Gastrocnemius medialis (tissue), 4 donors: ENCODE measurements around the gene RASSF8. TPM values are rescaled to one million over a fixed set of nuclear protein-coding genes. Genes with fewer than 3 reads are reported as not detected.

ENCODE experiments used
- ATAC-seq, 2 donors: fragments of 150-250 bp; one replicate each; pipeline ENCODE4 v1.9.1; 2016
- DNase-seq, 2 donors: peaks; one replicate each; pipeline ENCODE4 v3.0.0-alpha.2; 2019
- H3K27ac ChIP-seq, 4 donors: fragments of 200-600 bp; sonication (generic); 1 replicate in 1 of 4; 2 replicates in 3 of 4; pipeline ENCODE4 v1.5.1; 2016 to 2018; ENCODE audit warnings: mild to moderate bottlenecking in 2 of 4, moderate library complexity in 1 of 4
- H3K27me3 ChIP-seq, 3 donors: fragments of 200-600 bp; sonication (generic) in 2 of 3; 1 replicate in 1 of 3; 2 replicates in 2 of 3; pipeline versions ENCODE4 v1.5.1 to v1.6.0; 2016 to 2019; ENCODE audit warnings: mild to moderate bottlenecking in 1 of 3, moderate library complexity in 1 of 3
- H3K36me3 ChIP-seq, 2 donors: fragments of 200-600 bp; sonication (generic) in 1 of 2; one replicate each; pipeline ENCODE4 v1.5.1; 2017 to 2018
- H3K4me1 ChIP-seq, 2 donors: fragments of 200-600 bp; sonication (generic) in 1 of 2; one replicate each; pipeline ENCODE4 v1.5.1; 2016 to 2017; ENCODE audit warnings: mild to moderate bottlenecking in 2 of 2
- H3K4me3 ChIP-seq, 4 donors: fragments of 200-600 bp; sonication (generic) in 3 of 4; 1 replicate in 1 of 4; 2 replicates in 3 of 4; pipeline ENCODE4 v1.5.1; 2016 to 2019; ENCODE audit warnings: mild to moderate bottlenecking in 2 of 4
- H3K9me3 ChIP-seq, 3 donors: fragments of 200-600 bp; sonication (generic) in 2 of 3; 1 replicate in 1 of 3; 2 replicates in 2 of 3; pipeline ENCODE4 v1.5.1; 2016 to 2019
- POLR2A ChIP-seq, 2 donors: fragments of 450-650 bp; IDR thresholded peaks; one replicate each; pipeline ENCODE4 v1.6.1; 2017; ENCODE audit warnings: antibody characterized with exemption in 2 of 2, mild to moderate bottlenecking in 2 of 2, moderate library complexity in 2 of 2
- in situ Hi-C, 4 donors: fragments of 200-750 bp; cut with MboI; loops; one replicate each; pipeline versions ENCODE4 v1.15.0 to v1.8.0; 2017; ENCODE audit warnings: low sequenced_read_pairs in 4 of 4
- intact Hi-C: fragments of 100-400 bp; cut with DNase I; formaldehyde crosslinking; loops from one replicate; pipeline ENCODE4 v1.15.1; 2023; ENCODE audit warnings: low total_unique reads
- total RNA-seq, 4 donors: library from RNA; depleted of rRNA; stranded (reverse); fragments of >200 nt; gene quantifications; one replicate each; pipeline versions ENCODE4 v1.1.0 to v1.2.3, GENCODE V29; 2016
- TF ChIP-seq, protein P1 (sequence below), 5 experiments: fragments of 450-650 bp in 3 of 5; fragments of 200-600 bp in 2 of 5; sonication (generic) in 2 of 5; IDR thresholded peaks in 4 of 5; conservative IDR thresholded peaks in 1 of 5; 1 replicate in 4 of 5; 2 replicates in 1 of 5; pipeline ENCODE4 v1.5.1; 2016 to 2019; ENCODE audit warnings: antibody characterized with exemption in 5 of 5, mild to moderate bottlenecking in 3 of 5, moderate library complexity in 3 of 5

Gene RASSF8
- total RNA-seq, 4 donors from 2014 or later, result 23.6 to 36.8 (median 28.0) TPM

DNA sequence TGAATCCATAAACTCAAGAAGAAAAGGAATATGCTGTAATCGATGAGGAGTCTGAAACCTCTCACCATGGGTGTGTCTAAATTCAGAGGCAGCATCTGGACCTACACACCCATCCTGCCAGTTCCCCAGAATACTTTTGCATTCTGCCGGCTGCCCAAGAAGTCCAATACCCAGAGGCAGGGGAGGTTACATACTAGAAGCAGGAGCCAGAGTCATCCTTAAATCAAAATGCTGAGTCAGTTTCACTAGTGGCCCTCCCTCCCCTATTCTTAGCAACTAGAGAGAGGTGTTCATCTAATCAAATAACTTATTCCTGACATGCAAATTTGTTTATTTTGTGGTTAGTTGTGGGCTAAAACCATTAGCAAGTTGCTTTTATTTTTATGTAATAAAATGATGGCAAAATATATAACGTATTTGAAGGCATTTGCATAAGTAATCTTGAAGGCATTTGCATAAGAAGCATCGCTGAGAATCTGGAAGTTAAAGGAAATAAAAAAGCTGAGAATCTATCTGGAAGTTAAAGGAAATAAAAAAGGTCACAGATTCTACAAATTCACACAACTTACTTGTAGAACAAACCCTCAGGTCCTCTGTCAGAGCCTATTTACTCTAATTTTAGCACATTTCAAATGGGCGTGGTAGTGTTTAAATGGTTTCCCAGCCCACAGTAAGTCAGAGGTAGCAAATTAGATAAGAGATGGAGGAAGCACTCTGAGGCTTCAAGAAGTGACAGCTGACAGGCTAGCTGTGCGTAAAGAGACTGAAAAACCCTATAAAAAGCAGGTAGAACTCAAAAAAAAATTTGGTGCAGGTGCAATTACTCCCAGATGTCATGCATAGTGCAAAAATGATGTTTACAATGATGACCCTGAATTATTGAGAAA is 158.6 kb downstream of the RASSF8 start:
- Histone ChIP-seq H3K4me3 (no peak overlapping the region), H3K4me1 (peaks cover 75 to 80% of the 10 kb centered on the region in 2 donors), H3K36me3 (no peaks in the 10 kb centered on the region), H3K9me3 (no peaks in the 10 kb centered on the region), H3K27ac (peak overlapping the region; percentile 95 to 100 (median 97)), H3K27me3 (no peaks in the 10 kb centered on the region)
- intact Hi-C loops, result loop anchor here (10.0 kb wide), 1 partner anchor 718 kb away; the partner anchor contains the start of gene ITPR2
- no peak for TF ChIP-seq POLR2A (IDR thresholded peaks at IDR 0.05)
- TF ChIP-seq, protein P1, sequence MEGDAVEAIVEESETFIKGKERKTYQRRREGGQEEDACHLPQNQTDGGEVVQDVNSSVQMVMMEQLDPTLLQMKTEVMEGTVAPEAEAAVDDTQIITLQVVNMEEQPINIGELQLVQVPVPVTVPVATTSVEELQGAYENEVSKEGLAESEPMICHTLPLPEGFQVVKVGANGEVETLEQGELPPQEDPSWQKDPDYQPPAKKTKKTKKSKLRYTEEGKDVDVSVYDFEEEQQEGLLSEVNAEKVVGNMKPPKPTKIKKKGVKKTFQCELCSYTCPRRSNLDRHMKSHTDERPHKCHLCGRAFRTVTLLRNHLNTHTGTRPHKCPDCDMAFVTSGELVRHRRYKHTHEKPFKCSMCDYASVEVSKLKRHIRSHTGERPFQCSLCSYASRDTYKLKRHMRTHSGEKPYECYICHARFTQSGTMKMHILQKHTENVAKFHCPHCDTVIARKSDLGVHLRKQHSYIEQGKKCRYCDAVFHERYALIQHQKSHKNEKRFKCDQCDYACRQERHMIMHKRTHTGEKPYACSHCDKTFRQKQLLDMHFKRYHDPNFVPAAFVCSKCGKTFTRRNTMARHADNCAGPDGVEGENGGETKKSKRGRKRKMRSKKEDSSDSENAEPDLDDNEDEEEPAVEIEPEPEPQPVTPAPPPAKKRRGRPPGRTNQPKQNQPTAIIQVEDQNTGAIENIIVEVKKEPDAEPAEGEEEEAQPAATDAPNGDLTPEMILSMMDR (IDR thresholded peaks at IDR 0.05 in 4 of 5, conservative IDR thresholded peaks at IDR 0.05 in 1 of 5), result no peak
- in situ Hi-C loops, result loop anchor here in 1 of 4 donors (10.0 kb wide), 1 partner anchor 408 kb away; no protein-coding TSS in a partner anchor
- ATAC-seq (no peak), DNase-seq (peak in 1 of 2 donors; percentile 43)

GRCh38 chr12:26118308-26118707 is 159.8 kb downstream of the RASSF8 start:
- H3K27me3 ChIP-seq, result no peaks in the 10 kb centered on the region
- no peaks in the 10 kb centered on the region for H3K36me3 ChIP-seq
- in situ Hi-C loops, result loop anchor here in 1 of 4 donors (10.0 kb wide), 1 partner anchor 406 kb away; no protein-coding TSS in a partner anchor
- H3K9me3 ChIP-seq, result no peaks in the 10 kb centered on the region
- TF ChIP-seq, protein P1 (IDR thresholded peaks at IDR 0.05 in 4 of 5, conservative IDR thresholded peaks at IDR 0.05 in 1 of 5), result no peak
- TF ChIP-seq POLR2A (IDR thresholded peaks at IDR 0.05), result no peak
- H3K4me1 ChIP-seq, result peaks cover 68 to 69% of the 10 kb centered on the region in 2 donors
- H3K4me3 ChIP-seq, result no peak overlapping the region
- peak overlapping the region; percentile 95 to 100 (median 97) for H3K27ac ChIP-seq
- no peak for DNase-seq
- intact Hi-C loops, result loop anchor here (10.0 kb wide), 1 partner anchor 716 kb away; the partner anchor contains the start of gene ITPR2
- no peak for ATAC-seq

GRCh38 chr12:26119391-26119989 is 161.0 kb downstream of the RASSF8 start:
- peak in 1 of 2 donors; percentile 44 for DNase-seq
- peak in 1 of 2 donors; percentile 15 for ATAC-seq
- TF ChIP-seq, protein P1 (IDR thresholded peaks at IDR 0.05 in 4 of 5, conservative IDR thresholded peaks at IDR 0.05 in 1 of 5), result peak in 4 of 5 experiments; percentile 23 to 54 (median 38)
- no peak for TF ChIP-seq POLR2A (IDR thresholded peaks at IDR 0.05)
- Histone ChIP-seq H3K9me3 (no peaks in the 10 kb centered on the region), H3K4me3 (peak overlapping the region in 1 of 4 donors; percentile 10), H3K27me3 (no peaks in the 10 kb centered on the region), H3K27ac (peak overlapping the region; percentile 95 to 100 (median 97)), H3K4me1 (peaks cover 69 to 70% of the 10 kb centered on the region in 2 donors), H3K36me3 (no peaks in the 10 kb centered on the region)
- in situ Hi-C loops (loop anchor here in 1 of 4 donors (10.0 kb wide), 1 partner anchor 405 kb away; no protein-coding TSS in a partner anchor), intact Hi-C loops (loop anchor here (10.0 kb wide), 1 partner anchor 715 kb away; the partner anchor contains the start of gene ITPR2)

GRCh38 chr12:26120561-26121274 is 162.2 kb downstream of the RASSF8 start:
- H3K4me1 ChIP-seq, result peaks cover 57 to 59% of the 10 kb centered on the region in 2 donors
- no peaks in the 10 kb centered on the region for H3K27me3 ChIP-seq
- TF ChIP-seq POLR2A (IDR thresholded peaks at IDR 0.05), result no peak
- TF ChIP-seq, protein P1 (IDR thresholded peaks at IDR 0.05 in 4 of 5, conservative IDR thresholded peaks at IDR 0.05 in 1 of 5), result no peak
- peak overlapping the region; percentile 95 to 100 (median 97) for H3K27ac ChIP-seq
- in situ Hi-C loops, result no loop called here
- DNase-seq (no peak), ATAC-seq (no peak)
- no peaks in the 10 kb centered on the region for H3K9me3 ChIP-seq
- peak overlapping the region; percentile 59 to 89 (median 72) for H3K4me3 ChIP-seq
- H3K36me3 ChIP-seq, result no peaks in the 10 kb centered on the region
- intact Hi-C loops, result loop anchor here (2.0 kb wide), 1 partner anchor 402 kb away; no protein-coding TSS in a partner anchor
